Fibroblast of skin of back (primary cell): ENCODE data around the gene ATXN7L1. TPM values are rescaled to one million over a fixed set of nuclear protein-coding genes. Genes with fewer than 3 reads are reported as not detected.

Experiments used
- DNase-seq: peaks from one replicate; pipeline ENCODE4 v3.0.0-alpha.2; 2013
- polyA plus RNA-seq, 2 experiments: library from polyadenylated mRNA; unstranded; fragments of 120-200 nt; gene quantifications; one replicate each; pipeline ENCODE4 v1.2.1, GENCODE V29; 2013; ENCODE audit not compliant: insufficient read length in 2 of 2

ATXN7L1 gene
- 3.0 TPM for polyA plus RNA-seq (2013, experiment 1 of 2; ENCODE audit: insufficient read length)
- 2.8 TPM for polyA plus RNA-seq (2013, experiment 2 of 2; ENCODE audit: insufficient read length)

- DNase-seq = peak; percentile 98
Measured at GRCh38 chr7:105876091-105876963, at the start of gene ATXN7L1. Gene ATXN7L1 (minus strand): TSS chr7:105876599. CDS start chr7:105876558, 41 bp downstream.

- no peak for DNase-seq
Measured at GRCh38 chr7:105926131-105926530, 49.7 kb upstream of the ATXN7L1 start.

DNA sequence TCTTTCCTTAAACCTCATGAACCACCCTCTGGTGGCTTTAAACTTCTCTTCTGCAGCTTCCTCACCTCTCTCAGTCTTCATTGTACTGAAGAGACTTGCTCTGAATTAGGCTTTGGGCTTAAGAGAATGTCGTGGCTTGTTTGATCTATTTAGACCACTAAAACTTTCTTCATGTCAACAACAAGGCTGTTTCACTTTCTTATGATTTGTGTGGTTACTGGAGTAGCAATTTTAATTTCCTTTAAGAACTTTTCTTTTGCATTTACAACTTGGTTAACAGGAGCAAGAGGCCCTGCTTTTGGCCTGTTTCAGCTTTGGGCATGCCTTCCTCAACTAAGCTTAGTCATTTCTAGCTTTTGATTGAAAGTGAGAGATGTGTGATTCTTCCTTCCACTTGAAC lies 48.5 kb upstream of the ATXN7L1 start:
- DNase-seq = no peak

GRCh38 chr7:105920766-105921165 lies 44.4 kb upstream of the ATXN7L1 start:
- peak; percentile 17 for DNase-seq

- no peak for DNase-seq
Measured at GRCh38 chr7:105917659-105918058, 41.3 kb upstream of the ATXN7L1 start.

DNA sequence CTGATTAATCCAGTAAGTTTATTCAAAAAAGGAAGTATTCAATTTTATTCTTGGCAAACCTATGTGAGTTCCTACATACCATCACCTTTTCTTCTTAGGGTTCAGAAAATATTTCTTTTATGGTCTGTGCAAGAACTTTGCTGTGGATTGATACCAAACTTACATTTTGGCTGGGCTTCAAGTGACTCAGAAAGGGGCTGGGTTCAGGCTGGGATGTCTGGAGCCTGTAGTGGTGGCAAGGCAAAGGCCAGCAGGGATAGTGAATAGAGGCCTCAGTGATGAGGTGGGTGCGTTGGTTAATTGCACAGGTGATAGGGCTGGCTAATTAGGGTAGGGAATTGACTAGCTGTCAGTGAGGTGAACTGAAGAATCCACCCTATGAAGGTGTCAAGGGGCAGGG lies 40.2 kb upstream of the ATXN7L1 start:
- peak; percentile 9 for DNase-seq

- DNase-seq = no peak
Measured at GRCh38 chr7:105913947-105914346, 37.5 kb upstream of the ATXN7L1 start.

GRCh38 chr7:105911961-105912575 lies 35.7 kb upstream of the ATXN7L1 start:
- DNase-seq = no peak

GRCh38 chr7:105910172-105910571 lies 33.8 kb upstream of the ATXN7L1 start:
- no peak for DNase-seq

DNA sequence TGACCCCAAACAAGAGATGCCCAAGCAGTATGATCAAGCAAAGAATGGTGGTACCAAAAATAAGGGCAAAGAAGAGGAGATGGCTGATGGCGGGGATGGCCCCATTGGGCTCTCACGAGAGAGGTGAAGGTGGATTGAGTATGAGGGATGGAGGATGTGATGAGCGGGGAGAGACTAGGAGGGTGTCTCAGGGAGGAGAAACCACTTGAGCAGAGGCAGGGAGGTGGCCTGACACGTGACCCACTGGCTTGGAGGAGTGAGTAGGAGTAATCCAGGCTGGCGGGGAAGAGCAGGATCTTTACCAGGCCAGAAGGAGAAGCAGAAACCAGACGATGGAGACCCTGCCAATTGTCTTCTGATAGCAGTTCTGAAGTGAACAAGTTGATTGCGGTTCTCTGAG lies 33.3 kb upstream of the ATXN7L1 start:
- DNase-seq = no peak

- no peak for DNase-seq
Measured at GRCh38 chr7:105907129-105907846, 30.9 kb upstream of the ATXN7L1 start.

DNA sequence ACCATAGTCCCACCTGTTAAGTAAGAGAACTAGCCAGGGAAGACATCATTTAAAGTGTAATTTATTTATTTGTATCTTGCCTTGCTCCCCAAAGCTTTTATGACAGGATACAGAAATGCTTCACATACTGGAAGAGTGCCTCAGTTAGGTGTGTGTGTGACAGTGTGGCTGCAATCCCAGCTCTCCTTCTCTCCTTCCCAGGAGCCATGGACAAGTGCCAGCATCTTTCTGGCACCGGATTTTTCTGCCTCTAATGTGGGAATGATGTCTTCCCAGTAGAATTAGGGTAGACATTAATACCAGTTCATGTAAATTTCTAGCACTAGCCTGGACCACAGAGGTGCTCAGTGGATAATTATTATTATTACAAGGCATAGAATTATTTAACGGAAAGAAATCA lies 30.3 kb upstream of the ATXN7L1 start:
- DNase-seq = no peak

- no peak for DNase-seq
Measured at GRCh38 chr7:105905910-105906568, 29.6 kb upstream of the ATXN7L1 start.

DNA sequence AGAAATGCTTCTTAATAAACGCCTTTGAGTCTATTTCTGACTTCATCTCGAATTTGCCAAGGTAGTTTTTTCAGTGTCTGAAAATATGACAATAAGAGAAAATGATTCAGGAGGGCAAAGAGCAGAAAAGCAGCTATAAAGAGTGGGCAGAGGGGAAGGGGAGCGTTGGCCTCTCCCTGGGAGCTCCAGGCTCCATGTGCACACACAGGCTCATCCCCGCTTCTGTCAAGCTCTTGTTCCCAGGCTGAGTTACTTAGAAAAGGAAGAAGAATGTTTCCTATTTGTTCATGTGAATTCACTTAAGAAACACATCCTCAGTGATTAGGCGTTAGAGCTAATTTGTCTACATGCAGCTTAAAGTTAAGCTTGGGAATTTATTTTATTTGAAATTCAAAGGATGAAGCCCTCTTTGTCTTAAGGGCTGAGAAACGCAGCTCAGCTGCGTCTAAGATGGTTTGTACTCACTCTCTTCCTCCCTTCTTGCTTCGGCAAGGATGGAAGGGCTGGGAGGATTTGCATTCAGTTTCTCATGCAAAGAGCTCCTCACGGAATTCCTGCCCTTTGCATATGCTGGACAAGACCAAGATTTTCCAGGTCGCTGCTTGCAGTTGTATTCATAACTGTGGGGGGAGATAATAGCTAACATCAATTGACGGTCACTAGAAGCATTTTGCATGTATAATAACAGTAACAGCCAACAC lies 29.0 kb upstream of the ATXN7L1 start:
- DNase-seq = no peak

GRCh38 chr7:105904064-105904463 lies 27.7 kb upstream of the ATXN7L1 start:
- DNase-seq = no peak

GRCh38 chr7:105902325-105902911 lies 26.0 kb upstream of the ATXN7L1 start:
- DNase-seq = no peak

DNA sequence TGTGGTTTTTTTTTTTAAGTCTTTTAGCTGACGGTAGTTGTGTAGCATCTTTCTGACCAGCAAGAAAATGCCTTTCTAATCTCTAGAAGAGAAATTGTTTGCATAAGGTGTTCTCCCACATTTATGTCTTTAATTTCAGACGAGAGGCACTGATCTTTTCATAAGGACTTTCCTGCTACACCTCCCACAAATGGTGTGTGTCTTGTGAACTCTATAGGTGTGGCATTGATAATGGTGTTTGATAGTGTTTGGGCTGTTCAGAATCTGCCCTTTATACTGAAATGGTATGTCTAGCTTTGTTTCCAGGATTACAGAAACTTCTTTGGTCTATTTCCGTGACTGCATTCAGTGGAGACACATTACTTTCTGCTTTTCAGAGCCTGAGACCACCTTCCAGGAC lies 21.6 kb upstream of the ATXN7L1 start:
- DNase-seq = no peak

GRCh38 chr7:105896407-105896911 lies 20.1 kb upstream of the ATXN7L1 start:
- no peak for DNase-seq

DNA sequence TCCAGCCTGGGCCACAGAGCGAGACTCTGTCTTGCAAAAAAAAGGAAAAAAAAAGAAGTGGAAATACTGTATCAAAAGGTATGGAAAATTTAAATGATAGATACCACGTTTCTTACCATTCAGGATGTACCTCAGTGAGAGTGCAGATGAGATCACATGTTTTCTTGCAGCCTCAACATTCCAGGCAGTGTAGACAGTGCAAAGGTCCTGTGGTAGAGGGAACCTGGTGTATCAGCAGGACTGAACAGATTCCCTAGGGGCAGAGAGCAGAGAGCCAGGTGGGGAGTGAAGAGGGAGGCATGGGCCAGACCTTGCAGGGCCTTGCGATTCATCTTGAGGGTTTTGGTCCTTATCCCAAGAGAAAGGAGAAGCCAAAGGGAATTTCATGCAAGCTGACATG lies 17.7 kb upstream of the ATXN7L1 start:
- no peak for DNase-seq

DNA sequence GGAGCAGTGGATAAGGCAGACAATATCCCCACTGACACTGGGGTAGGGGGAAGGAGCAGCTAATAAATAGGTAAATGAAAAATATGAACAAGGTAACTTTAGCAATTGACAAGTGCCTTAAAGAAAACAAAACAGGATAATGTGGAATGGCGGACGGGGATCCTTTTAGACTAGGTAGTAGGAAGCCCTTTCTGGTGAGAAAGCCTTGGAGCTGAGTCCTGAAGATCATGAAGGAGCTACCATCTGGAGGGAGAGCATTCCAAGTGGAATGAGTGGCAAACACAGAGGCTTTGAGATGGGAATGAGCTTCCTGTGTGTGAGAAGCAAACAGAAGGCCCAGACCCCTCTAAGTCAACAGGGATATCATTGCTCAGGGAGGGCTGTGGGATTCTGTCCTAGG lies 16.0 kb upstream of the ATXN7L1 start:
- no peak for DNase-seq

DNA sequence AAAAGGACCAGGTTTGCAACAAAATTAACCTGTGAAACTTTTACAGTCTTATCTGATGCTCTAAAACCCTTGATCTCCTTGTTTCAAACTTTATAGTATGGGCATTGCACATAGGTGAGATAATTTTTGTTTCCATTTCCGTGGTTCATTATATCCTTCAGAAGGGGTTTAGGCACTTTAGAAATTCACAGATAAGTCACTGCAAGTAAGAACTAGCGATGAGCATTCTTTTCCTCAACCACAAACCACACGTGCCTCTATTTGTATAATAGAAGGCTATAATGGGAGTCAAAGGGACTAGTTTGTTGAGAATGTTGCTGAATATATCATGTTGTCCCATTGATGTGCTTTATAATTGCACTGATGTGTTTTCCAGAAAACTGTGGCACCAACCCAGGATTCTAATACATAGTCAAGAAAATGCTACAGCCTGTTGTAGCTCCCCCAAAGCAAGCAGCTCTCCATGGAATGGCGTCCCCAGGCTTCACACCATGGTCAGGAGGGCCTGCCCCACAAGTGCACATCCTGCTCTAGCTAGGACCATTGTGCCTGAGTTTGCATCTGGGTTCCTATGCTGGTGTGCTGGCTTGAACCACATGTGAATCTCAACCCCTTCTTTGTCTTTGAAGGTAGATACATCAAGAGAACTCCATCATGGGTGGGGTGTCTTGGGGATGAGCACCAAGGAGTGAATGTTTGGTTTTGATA lies 14.0 kb upstream of the ATXN7L1 start:
- DNase-seq = peak; percentile 8
